HG02610 (cell line): ENCODE measurements around the gene DHRSX.
"Not testable (repeated sequence)": the region's sequence is repeated elsewhere in the genome, so short reads cannot be mapped to it uniquely, and the experiment has no call there.

ENCODE experiments used
- ATAC-seq: cut with Tn5 transposase; IDR thresholded peaks from one replicate; pipeline ENCODE4 v1.9.1; 2021; ENCODE audit warnings: mild to moderate bottlenecking, moderate library complexity; ENCODE audit not compliant: unreplicated experiment

Gene DHRSX

DNA sequence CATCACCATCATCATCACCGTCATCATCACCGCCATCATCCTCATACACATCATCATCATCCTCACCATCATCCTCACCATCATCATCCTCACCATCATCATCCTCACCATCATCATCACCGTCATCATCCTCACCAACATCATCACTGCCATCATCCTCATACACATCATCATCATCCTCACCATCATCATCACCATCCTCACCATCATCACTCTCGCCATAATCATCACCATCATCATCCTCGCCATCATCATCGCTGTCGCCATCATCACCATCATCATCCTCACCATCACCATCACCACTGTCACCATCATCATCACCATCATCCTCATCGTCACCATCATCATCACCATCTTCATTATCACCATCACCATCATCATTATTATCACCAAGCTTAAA lies 19.8 kb upstream of the DHRSX start:
- ATAC-seq: no peak

DNA sequence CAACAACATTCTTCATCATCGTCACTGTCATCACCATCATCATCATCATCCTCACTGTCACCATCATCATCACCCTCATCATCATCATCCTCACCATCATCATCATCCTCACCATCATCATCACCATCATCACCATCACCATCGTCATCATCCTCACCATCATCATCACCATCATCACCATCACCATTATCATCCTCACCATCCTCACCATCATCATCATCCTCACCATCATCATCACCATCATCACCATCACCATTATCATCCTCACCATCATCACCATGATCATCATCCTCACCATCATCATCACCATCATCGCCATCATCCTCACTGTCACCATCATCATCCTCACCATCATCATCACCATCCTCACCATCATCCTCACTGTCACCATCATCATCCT lies 18.9 kb upstream of the DHRSX start:
- not testable (repeated sequence) for ATAC-seq

DNA sequence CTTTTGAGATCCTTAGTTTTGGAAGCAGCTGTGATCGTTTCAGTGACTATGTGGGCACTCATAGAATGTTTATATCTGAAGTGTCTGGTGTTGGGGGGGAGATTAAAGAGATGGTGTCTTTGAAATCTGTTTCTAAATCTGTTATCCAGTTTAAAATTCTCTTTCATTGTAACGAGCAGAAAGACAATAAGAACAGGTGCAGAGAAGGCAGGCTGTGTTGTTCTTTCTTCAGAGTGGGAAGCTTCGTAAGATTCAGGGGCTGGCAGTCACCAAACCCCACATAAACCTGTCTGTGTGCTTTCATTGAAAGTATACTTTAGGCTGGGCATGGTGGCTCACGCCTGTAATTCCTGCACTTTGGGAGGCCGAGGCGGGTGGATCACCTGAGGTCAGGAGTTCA lies 16.3 kb upstream of the DHRSX start:
- peak; percentile 1 for ATAC-seq

DNA sequence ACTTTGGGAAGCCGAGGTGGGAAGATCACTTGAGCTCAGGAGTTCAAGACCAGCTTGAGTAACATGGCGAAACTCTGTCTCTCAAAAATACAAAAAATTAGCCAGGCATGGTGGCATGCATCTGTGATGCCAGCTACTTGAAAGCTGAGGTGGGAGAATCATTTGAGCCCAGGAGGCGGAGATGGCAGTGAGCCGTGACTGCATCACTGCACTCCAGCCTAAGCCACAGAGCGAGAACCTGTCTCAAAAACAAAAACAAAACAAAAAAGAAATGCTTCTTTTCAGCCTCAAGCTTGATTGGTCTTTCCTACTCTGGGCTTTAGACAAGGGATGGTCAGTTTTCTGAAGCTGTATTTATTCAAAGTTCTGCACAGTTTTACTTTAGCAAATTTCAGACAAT lies 15.8 kb upstream of the DHRSX start:
- ATAC-seq: peak; percentile 53

DNA sequence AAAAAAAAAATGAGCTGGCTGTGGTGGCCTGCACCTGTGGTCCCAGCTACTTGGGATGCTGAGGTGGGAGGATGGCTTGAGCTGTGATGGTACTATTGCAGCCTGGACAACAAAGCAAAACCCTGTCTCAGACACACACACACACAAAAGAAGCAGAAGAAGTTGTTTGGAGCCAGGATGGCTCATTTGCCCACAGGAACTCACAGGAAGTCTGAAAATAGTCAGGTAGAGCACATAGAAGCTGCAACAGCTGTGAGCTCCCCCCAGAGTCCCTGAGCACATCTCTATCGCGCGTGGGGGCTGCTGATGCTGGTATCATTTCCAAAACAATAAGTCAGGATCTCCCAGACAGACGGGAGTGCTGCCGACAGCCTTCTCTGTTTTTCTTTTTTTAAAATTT lies 13.4 kb upstream of the DHRSX start:
- no peak for ATAC-seq

DNA sequence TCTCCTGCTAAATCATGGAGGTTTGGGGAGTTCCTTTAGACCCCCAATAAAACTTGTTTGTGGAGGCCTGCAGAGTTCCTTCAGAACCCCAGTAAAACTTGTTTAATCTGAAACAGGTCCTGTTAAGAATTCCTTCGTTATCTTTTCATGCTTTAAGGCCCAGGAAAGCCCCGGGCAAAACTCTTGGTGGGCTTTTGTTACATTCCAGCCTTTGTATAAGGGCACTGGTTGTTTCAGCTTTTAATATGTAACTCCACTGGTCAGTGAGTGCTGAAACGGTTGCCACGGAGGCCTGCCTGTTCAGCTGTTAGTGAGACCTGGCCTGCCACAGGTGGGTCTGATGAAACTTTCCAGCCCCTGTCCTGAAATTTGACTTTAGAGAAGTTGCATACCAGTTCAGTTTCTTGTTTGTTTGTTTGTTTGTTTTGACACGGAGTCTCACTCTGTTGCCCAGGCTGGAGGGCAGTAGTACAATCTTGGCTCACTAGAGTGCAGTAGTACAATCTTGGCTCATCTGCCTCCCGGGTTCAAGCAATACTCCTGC lies 12.4 kb upstream of the DHRSX start:
- ATAC-seq: no peak

DNA sequence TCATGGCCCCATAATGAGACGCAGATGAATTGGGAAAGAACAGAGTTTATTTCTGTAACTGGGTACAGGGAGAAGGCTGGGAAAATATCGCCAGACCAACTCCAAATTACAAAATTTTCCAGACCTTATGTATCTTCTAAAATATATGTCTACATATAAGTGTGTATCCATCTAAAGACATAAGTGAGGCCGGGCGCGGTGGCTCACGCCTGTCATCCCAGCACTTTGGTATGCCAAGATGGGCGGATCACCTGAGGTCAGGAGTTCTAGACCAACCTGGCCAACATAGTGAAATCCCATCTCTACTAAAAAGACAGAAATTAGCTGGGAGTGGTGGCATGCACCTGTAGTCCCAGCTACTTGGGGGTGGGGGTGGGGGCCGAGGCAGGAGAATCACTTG lies 11.7 kb upstream of the DHRSX start:
- ATAC-seq: no peak

DNA sequence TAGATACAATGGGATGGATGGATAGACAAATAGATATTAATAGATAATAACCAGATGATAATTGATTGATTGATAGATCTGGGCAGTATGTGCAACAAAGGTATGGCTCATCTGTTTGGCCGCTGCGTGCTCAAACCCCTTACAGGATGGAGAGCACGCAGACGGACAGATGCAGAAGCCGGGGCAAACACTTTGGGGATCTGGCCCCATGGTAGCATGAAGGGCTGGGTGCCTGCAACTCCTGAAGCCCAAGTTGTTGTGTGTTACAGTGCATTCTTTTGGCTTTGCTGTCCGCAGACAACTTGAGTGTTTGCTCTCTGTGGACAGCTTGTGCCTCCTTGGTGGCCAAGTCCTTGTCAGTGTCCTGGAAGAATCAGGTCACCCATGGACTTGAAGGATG lies 10.6 kb upstream of the DHRSX start:
- no peak for ATAC-seq

DNA sequence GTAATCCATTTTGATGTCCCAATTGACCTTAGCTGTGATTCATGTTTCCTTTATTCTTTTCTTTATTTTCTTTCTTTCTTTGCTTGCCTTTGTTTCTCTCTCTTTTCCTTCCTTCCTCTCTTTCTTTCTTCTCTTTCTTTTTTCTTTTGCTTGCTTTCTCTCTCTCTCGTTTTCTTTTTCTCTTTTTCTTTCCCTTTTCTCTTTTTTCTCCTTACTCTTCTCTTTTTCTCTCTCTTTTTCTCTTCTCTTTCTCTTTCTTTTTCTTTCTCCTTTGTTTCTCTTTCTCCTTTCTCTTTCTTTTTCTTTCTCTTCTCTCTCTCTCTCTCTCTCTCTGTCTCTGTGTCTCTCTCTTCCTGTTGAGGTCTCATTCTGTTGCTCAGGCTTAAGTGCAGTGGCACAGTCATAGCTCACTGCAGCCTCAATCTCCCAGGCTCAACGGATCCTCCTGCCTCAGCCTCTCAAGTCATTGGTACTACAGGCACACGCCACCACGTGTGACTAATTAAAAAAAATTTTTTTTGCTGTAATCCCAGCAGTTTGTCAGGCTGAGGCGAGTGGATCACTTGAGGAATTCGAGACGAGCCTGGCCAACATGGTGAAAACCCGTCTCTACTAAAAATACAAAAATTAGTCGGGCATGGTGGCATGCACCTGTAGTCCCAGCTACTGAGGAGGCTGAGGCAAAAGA lies 8.0 kb upstream of the DHRSX start:
- ATAC-seq: no peak

DNA sequence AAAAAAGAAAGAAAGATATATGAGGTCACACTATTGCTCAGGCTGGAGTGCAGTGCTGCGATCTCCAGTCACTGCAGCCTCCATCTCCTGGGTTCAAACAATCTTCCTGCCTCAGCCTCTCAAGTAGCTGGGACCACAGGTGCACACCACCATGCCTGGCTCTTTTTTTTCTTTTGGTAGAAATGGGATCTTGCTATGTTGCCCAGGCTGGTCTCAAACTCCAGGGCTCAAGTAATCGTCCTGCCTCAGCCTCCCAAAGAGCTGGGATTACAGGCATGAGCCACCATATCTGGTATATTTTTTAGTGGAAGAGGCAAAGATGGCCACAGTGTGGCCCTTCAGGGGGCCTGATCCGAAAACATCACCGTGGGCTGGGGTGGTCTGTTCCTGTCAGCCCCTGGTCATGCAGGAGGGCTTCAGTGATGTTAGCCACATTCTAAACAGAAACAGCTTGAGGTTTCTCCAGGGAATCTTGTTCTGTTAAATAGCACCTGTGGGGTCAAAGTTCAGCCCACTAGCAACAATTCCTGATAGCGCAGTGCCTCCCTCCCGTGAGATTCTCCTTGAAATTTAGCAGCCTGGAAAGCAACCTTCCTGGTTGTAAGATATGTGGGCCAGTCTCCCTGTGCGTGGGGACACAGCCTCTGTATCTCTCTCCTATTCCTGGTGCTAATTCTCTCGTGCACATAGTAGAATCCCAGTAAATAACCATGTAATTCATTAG lies 7.3 kb upstream of the DHRSX start:
- ATAC-seq: no peak

DNA sequence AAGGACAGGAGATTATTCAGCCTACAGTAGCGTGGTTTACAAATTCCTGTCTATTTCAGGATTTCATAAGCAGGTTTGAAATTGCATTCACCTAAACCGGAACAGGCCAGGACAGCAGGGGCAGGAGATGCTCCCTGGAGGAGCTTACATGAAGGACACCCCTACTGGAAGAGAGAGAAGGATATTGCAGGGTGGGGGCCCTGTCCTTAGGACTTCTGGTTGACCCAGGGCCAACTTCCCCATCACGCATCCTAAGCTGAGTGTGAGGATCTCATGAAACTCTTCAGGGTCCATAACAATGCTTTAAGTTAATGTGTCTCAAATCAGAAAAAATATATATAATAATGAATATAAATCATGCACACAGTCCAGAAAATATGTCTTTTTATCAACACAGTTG lies 6.4 kb upstream of the DHRSX start:
- ATAC-seq: no peak

DNA sequence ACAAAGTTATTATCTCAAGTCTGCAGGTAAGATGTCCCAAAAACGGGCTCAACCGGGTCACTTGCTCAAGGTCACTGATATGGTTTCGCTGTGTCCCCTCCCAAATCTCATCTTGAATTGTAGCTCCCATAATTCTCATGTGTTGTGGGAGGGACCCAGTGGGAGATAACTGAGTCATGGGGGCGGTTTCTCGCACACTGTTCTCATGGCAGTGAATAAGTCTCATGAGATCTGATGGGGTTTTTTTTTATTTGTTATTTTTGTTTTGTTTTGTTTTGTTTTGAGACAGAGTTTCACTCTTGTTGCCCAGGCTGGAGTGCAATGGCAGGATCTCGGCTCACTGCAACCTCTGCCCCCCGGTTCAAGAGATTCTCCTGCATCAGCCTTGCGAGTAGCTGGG lies 4.6 kb upstream of the DHRSX start:
- ATAC-seq: not testable (repeated sequence)

DNA sequence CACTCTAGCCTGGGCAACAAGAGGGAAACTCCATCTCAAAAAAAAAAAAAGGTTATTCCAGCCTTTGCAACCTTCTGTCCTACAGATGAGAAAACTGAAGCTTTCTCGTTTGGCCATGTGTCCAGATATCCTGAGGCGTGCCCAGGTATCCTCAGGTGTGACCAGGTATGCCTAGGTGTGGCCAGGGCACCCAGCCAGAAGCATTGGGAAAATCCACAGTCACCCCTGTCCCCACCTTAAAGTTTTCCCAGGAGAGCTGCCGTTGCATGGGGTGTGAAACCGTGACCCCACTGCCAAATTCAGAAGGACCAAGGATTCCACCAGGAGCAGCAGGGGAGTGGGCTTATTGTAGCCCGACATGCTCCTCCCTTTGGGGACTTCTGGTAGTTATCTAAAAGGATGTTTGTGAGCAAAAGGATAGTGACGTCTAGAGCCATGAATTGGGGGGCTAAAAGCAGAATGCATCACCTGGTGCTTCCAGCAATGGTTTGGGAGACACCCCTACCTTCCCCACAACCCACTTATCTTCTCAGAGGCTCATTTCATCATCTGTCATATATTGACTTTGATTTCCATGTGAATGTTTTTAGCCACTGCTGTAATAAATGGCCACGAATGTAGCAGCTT lies 4.0 kb upstream of the DHRSX start:
- no peak for ATAC-seq

DNA sequence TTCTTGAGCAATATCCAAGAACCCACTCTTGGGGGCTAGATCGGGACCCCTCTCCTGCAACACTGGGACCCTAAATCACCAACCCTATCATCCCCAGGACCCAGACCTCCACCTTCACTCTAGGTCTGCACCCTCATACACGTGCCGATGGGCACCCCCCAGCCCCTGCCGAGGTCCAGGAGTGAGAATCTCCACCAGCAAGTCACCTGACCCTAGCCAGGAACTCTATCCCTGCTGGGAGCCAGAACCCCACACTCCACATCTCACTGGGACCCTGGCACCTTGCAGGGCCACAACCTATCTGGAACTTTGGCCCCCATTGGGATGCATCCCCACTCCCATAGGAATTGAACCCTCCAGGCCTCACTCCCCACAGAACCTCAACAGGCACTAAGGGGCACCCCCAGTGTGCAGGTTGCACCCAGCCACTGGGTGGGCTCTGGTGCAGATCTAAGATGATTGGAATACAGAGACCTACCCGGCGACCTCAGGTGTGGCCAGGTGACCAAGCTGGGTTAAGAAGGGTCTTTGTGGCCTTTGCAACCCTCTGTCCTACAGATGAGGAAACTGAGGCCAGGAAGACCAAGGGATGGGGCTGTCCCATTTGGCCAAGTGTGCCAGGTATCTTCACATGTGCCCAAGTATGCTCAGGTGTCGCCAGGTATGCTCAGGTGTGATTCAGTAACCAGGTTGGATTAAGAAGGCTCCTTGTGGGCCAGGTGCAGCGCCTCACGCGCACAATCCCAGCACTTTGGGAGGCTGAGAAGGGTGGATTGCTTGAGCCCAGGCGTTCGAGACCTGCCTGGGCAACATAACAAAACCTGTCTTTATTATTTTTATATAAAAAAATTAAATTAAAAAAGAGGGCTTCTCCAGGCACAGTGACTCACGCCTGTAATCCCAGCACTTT lies 3.1 kb upstream of the DHRSX start:
- ATAC-seq: no peak

DNA sequence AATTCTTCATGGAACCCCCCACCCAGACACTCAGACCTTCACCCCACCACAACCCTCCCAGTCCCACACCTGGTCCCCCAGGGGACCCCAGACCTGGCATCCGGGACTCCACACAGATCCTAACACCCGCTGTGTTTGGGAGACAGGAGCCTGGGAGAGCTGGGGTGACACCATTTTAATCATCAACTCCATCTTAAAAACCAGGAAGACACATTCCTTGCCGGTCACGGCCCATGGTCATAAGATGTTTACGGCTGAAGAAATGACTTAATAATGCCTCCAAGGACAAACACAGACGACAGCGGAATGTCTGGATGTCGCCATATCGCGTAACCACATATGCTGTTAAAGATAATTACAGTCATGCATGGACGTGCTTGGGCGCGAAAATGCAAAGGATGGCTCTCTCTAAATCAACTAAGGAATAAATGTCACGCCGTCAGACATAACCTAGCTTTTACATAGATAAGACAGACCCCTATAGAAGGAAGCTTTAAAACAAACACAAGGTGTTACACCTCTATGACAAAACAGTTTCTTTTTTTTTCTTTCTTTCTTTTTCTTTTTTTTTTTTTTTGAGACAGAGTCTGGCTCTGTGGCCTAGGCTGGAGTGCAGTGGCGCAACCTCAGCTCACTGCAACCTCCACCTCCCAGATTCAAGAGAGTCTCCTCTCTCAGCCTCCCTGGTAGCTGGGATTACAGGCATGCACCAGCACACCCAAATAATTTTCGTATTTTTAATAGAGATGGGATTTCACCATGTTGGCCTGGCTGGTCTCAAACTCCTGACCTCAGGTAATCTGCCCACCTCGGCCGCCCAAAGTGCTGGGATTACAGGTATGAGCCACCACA lies 2.1 kb upstream of the DHRSX start:
- ATAC-seq: no peak

DNA sequence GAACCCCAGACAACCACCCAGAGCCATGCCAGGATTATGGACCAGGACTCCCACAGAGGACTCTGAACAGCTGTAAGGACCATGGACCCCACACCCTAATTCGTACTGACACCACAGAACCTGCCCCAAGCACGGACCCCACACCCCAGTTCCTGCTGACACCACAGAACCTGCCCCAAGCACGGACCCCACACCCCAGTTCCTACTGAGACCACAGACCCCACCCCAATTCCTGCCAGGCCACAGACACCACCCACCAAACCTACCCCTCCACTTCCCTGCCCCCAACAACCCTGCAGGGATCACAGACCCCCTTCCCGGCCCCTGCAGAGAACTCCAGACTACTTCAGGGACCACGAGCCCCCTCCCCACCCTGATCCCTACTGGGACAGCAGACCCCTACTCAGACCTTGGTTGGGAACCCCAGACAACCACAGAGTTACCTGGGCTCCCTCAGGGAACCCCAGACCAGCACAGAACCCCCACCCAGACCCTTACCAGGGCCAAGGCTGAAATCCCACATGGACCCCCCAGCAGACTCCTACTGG lies 1.4 kb upstream of the DHRSX start:
- no peak for ATAC-seq

DNA sequence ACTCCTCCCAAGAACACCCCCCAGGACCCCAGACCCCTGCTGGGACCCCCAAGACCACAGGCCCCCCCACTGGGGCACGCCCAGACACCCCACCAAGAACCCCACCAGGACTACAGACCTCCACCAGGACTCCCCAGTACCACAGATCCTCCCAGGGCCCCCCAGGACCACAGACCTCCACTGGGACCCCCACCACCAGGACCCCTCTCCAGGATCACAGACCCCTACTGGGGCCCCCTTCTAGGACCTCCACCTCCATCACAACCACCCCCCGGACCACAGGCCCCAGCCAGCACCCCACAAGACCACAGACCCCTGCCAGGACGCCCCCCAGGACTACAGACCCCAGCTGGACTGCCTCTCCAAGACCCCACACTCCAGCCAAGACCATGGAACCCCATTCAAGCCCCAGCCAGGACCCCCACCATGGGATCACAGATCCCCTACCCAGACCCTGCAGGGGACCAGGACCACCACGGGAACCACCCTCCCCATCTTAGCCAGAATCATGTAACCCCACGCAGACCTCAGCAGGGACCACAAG lies 855 bp upstream of the DHRSX start:
- ATAC-seq: no peak

DNA sequence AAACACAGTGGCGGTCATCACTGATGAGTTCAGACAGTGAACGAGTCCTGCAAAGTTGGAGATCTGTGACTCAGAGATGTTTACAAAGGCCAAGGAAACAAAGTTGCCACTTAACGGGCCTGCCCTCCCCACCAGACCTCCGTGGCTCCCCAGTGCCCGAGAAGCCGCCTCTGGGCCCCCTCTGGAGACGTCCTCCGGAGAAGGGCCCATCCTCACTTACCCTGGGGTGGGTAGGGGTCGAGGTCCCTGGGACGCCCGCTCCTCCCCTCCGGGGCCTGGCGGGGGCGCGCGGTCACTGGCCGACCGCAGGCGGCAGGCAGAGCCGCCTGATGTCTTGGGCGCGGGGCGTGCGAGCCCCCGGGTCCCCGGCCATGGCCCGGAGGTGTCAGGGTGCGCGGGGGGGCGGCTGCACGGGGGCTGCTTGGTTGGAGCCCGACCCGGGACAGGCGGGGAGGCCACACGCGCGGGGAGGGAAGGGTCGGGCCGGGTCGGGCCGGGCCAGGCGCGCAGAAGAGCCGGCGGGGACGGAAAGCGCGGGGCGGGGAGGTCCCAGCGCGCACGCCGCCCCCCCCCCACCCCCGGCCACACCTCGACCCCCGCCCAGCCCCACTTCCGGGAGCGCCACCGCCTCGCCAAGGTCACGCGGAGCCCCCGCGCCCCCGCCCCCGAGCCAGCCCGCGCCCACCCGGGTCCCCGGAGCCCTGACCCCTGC lies 529 bp downstream of the DHRSX start:
- ATAC-seq: peak; percentile 45

DNA sequence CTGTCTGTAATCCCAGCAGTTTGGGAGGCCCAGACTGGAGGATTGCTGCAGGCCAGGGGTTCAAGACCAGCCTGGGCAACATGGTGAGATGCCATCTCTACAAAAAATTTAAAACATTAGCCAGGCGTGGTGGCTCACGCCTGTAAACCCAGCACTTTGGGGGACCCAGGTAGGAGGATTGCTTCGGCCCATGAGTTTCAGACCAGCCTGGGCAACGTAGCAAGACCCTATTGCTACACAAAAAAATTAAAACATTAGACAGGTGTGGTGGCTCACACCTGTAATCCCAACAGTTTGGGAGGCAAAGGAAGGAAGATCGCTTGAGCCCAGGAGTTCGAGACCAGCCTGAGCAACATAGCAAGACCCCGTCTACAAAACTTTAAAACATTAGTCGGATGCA lies 1.3 kb downstream of the DHRSX start:
- no peak for ATAC-seq
